K562 treated with DMSO at 1 percent for 12 hours (cell line): Measurements from ENCODE around the gene EHMT2. TPM values are rescaled to one million over a fixed set of nuclear protein-coding genes. Genes with fewer than 3 reads are reported as not detected.

Experiments used
- total RNA-seq: library from RNA; unstranded; fragments of 300-600 nt; gene quantifications from 2 replicates; pipeline ENCODE4 v1.2.3, GENCODE V29; 2022; ENCODE audit not compliant: insufficient read depth

EHMT2 gene
- total RNA-seq, result 62.9 and 90.8 TPM in 2 replicates

GRCh38 chr6:31897612-31898382 lies at the start of gene EHMT2:
TSS of gene EHMT2 (minus strand) at chr6:31897698. CDS start at chr6:31897677, 21 bp downstream.

GRCh38 chr6:31945507-31946369 lies 48.2 kb upstream of the EHMT2 start, which contains the start of gene CFB:
TSS of gene CFB (plus strand) at chr6:31946095. CDS start at chr6:31946222, 127 bp downstream.

GRCh38 chr6:31927242-31927862 lies 29.9 kb upstream of the EHMT2 start, which contains the start of gene C2:
TSS of gene C2 (plus strand) at chr6:31927717. CDS start at chr6:31927753, 36 bp downstream.

GRCh38 chr6:31901953-31902643 lies 4.6 kb upstream of the EHMT2 start, which contains the start of gene ZBTB12:
TSS of gene ZBTB12 (minus strand) at chr6:31902086. CDS start at chr6:31901305, 781 bp downstream.

GRCh38 chr6:31878726-31879125 lies 18.8 kb downstream of the EHMT2 start, which contains the start of gene SLC44A4:
TSS of gene SLC44A4 (minus strand) at chr6:31878997. CDS start at chr6:31878980, 17 bp downstream.

GRCh38 chr6:31862344-31863235 lies 34.9 kb downstream of the EHMT2 start, which contains the start of gene NEU1:
TSS of gene NEU1 (minus strand) at chr6:31862821. CDS start at chr6:31862776, 45 bp downstream.

Other genes with a start within 250 kb of the EHMT2 start
- 285 and 425 TPM in 2 replicates for gene BAG6, start 245.0 kb downstream of the EHMT2 start, total RNA-seq
- 3.6 and 14.1 TPM in 2 replicates for gene APOM, start 241.8 kb downstream of the EHMT2 start, total RNA-seq
- gene C6orf47, start 236.9 kb downstream of the EHMT2 start, total RNA-seq, result 22.4 and 35.6 TPM in 2 replicates
- 48.9 and 50.1 TPM in 2 replicates for gene GPANK1, start 232.7 kb downstream of the EHMT2 start, total RNA-seq
- 524 and 598 TPM in 2 replicates for gene CSNK2B, start 231.6 kb downstream of the EHMT2 start, total RNA-seq
- 2.1 and 12.9 TPM in 2 replicates for gene LY6G5B, start 227.7 kb downstream of the EHMT2 start, total RNA-seq
- gene LY6G5C, start 216.6 kb downstream of the EHMT2 start, total RNA-seq, result not detected in 2 replicates
- gene ABHD16A, start 194.4 kb downstream of the EHMT2 start, total RNA-seq, result 80.3 and 103 TPM in 2 replicates
- gene LY6G6F, start 190.8 kb downstream of the EHMT2 start, total RNA-seq, result not detected in 2 replicates
- not detected in 2 replicates for gene LY6G6D, start 182.3 kb downstream of the EHMT2 start, total RNA-seq
- gene LY6G6C, start 176.0 kb downstream of the EHMT2 start, total RNA-seq, result not detected in 2 replicates
- not detected in 2 replicates for gene MPIG6B, start 174.3 kb downstream of the EHMT2 start, total RNA-seq
- gene DDAH2, start 168.4 kb downstream of the EHMT2 start, total RNA-seq, result 45.6 and 57.2 TPM in 2 replicates
- 1,195 and 1,297 TPM in 2 replicates for gene CLIC1, start 161.2 kb downstream of the EHMT2 start, total RNA-seq
- gene MSH5, start 157.7 kb downstream of the EHMT2 start, total RNA-seq, result 14.8 and 39.6 TPM in 2 replicates
- 6.8 and 8.2 TPM in 2 replicates for gene SAPCD1, start 135.0 kb downstream of the EHMT2 start, total RNA-seq
- gene VWA7, start 120.4 kb downstream of the EHMT2 start, total RNA-seq, result 1.5 and 6.2 TPM in 2 replicates
- gene VARS1, start 101.9 kb downstream of the EHMT2 start, total RNA-seq, result 86.3 and 98.8 TPM in 2 replicates
- 150 and 173 TPM in 2 replicates for gene LSM2, start 90.7 kb downstream of the EHMT2 start, total RNA-seq
- 3.4 and 6.2 TPM in 2 replicates for gene HSPA1L, start 82.4 kb downstream of the EHMT2 start, total RNA-seq
- 632 and 775 TPM in 2 replicates for gene HSPA1A, start 82.2 kb downstream of the EHMT2 start, total RNA-seq
- 409 and 626 TPM in 2 replicates for gene HSPA1B, start 70.0 kb downstream of the EHMT2 start, total RNA-seq
- 218 and 311 TPM in 2 replicates for gene NEU1, start 34.9 kb downstream of the EHMT2 start, total RNA-seq
- gene SLC44A4, start 18.7 kb downstream of the EHMT2 start, total RNA-seq, result 9.6 and 13.1 TPM in 2 replicates
- gene ZBTB12, start 4.4 kb upstream of the EHMT2 start, total RNA-seq, result 3.8 and 4.7 TPM in 2 replicates
- gene C2, start 30.0 kb upstream of the EHMT2 start, total RNA-seq, result 8.2 and 11.3 TPM in 2 replicates
- 1.1 TPM in 1 of 2 replicates, not detected in the other for gene CFB, start 48.4 kb upstream of the EHMT2 start, total RNA-seq
- gene NELFE, start 61.3 kb upstream of the EHMT2 start, total RNA-seq, result 77.2 and 101 TPM in 2 replicates
- gene SKIC2, start 61.5 kb upstream of the EHMT2 start, total RNA-seq, result 52.5 and 70.7 TPM in 2 replicates
- gene DXO, start 74.4 kb upstream of the EHMT2 start, total RNA-seq, result 16.1 and 31.2 TPM in 2 replicates
- gene C4A, start 84.4 kb upstream of the EHMT2 start, total RNA-seq, result 1.9 and 6.4 TPM in 2 replicates
- gene C4B, start 117.1 kb upstream of the EHMT2 start, total RNA-seq, result 3.6 and 5.9 TPM in 2 replicates
- 0.72 TPM in 1 of 2 replicates, not detected in the other for gene CYP21A2, start 140.7 kb upstream of the EHMT2 start, total RNA-seq
- gene TNXB, start 211.6 kb upstream of the EHMT2 start, total RNA-seq, result 19.3 and 23.3 TPM in 2 replicates
- gene ATF6B, start 230.5 kb upstream of the EHMT2 start, total RNA-seq, result 63.5 and 117 TPM in 2 replicates
- gene FKBPL, start 232.6 kb upstream of the EHMT2 start, total RNA-seq, result 21.4 and 31.3 TPM in 2 replicates